ENCODE measurements around the gene KRTAP12-3. TPM values are rescaled to one million over a fixed set of nuclear protein-coding genes. Genes with fewer than 3 reads are reported as not detected.
"Not testable (repeated sequence)": the region's sequence is repeated elsewhere in the genome, so short reads cannot be mapped to it uniquely, and the experiment has no call there.

Gene KRTAP12-3
- polyA plus RNA-seq, 4 donors: not detected

- no peak for DNase-seq (ENCODE audit: low read depth in 4 of 4, low spot score in 3 of 4)
Measured at GRCh38 chr21:44649521-44650100, 8.1 kb upstream of the KRTAP12-3 start.

- no peak for DNase-seq (ENCODE audit: low read depth in 4 of 4, low spot score in 3 of 4)
Measured at GRCh38 chr21:44650265-44650972, 7.3 kb upstream of the KRTAP12-3 start.

DNA sequence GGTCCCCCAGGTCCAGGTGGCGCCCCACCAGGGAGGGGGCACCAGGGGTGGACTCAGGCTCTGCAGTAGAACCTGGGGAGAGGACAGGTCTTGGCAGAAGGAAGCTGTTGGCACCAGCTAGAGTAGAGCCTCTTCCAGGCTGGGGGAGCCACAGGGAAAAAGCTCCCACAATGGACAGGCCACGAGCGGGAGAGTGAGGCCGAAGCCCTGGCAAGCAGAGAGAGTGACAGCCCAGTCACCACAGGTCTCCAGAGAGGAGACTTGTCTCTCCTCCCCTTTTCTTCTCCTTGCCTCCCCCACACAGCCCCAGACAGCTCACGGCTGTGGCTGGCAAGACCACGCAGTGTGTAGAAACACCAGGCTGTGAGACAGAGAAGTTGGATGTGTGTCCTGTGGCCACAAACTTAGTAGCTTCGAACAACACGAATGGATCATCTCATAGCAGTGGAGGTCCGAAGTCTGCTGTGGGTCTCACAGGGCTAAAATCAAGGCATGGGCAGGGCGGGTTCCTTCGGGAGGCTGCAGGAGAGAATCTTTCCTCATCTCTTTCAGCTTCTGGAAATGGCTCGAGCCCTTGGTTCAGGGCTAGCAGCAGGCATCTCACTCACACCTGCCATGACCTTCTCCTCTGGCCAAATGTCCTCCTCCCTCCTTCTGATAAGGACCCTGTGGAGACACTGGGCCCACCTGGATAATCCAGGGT, 6.6 kb upstream of the KRTAP12-3 start:
- DNase-seq (ENCODE audit: low read depth in 4 of 4, low spot score in 3 of 4): no peak

DNA sequence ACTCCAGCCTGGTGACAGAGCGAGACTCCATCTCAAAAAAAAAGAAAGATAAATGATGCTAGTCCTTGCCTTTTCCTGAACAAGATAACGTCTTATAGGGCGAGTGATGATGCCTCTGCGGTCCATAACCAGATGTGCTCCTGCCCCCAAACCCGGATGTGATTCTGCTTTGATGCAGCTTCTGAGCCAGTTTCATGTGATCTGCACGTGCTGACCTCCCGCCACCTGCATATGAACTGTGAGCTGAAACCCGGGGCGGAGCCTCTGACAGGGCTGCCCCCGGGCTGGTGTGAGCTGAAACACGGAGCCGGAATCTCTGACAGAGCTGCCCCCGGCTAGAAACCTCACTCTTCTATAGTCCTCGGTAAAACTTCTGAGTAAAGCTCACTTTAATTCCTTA, 4.6 kb upstream of the KRTAP12-3 start:
- DNase-seq (ENCODE audit: low read depth in 4 of 4, low spot score in 3 of 4): no peak

DNA sequence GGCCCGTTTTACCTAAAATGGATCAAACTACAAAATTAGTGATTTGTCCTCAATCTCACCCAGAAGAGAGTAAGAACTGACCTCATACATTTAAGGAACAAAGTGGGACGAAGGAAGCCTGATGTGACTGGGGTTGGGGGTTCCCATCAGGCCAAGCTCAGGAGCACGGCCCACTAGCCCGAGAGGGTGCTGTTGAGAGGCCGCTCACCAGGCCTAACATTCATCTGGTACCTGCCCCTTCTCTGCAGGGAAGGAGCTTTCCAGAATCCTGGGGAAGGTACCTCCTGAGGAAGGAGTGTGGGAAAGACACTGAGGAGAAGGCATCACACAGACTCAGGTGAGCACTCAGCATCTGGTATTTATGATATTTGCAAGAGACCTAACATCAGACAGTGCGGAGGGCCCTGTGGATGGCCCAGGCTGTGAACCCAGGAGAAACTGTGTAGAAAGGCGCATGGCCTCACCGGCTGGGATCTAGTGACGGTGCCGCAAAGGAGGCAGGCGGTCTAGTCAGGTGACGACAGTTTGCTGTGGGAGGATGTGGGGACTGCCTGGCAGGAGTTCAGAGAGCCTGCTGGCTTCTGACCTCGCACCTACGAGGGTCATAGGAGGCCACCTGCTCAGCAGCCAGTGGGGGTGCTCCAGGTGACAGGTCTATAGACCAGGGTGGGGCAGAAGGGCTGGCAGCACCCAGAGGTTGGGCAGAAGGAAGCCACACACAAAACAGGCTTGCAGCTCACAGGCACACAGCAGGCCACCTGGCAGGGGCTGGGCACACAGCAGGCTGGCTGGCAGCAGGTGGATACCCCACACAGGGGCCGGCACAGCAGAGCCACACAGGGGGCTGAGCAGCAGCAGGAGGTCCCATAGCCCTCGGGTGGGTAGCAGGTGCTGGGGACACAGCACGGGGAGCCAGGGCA, 3.8 kb upstream of the KRTAP12-3 start:
- no peak for DNase-seq (ENCODE audit: low read depth in 4 of 4, low spot score in 3 of 4)

GRCh38 chr21:44654576-44655175, 3.1 kb upstream of the KRTAP12-3 start, which contains the start of gene KRTAP12-4:
TSS of gene KRTAP12-4 (minus strand) at chr21:44654659. CDS start at chr21:44654614, 45 bp downstream.
- DNase-seq (ENCODE audit: low read depth in 4 of 4, low spot score in 3 of 4): no peak

GRCh38 chr21:44656868-44657267, 864 bp upstream of the KRTAP12-3 start:
- no peak for DNase-seq (ENCODE audit: low read depth in 4 of 4, low spot score in 3 of 4)

- no peak for DNase-seq (ENCODE audit: low read depth in 4 of 4, low spot score in 3 of 4)
Measured at GRCh38 chr21:44658541-44658910, 794 bp downstream of the KRTAP12-3 start.

DNA sequence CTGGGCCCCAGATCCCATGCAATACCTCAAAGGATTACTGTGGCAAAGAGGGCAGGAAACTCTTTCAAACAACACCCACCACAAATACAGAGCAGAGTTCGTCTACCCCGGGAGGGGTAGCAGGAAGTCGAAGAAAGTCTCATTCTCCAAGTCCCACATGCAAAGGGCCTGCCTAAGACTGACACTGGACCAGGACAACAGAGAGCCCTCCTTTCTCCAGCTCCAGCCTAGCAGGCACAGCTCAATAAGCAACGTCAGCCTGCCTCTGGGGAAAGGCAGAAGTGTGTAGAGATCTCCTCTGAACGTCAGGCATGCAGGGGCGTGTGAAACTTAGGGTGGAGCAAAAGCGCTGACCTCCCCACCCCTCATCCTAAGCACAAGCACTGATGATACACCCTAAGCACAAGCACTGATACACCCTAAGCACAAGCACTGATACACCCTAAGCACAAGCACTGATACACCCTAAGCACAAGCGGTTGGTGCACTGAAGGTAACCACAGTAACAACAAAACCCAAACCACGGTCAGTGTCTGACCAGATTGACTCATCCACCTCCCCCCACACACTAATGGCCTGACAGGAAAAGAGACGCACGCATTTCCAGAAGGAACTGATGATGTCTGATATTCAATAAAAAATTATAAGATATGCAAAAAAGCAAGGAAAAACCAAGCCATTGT, 1.3 kb downstream of the KRTAP12-3 start:
- no peak for DNase-seq (ENCODE audit: low read depth in 4 of 4, low spot score in 3 of 4)

GRCh38 chr21:44661567-44661966, 3.8 kb downstream of the KRTAP12-3 start:
- not testable (repeated sequence) for DNase-seq (ENCODE audit: low read depth in 4 of 4, low spot score in 3 of 4)

- no peak for DNase-seq (ENCODE audit: low read depth in 4 of 4, low spot score in 3 of 4)
Measured at GRCh38 chr21:44664691-44665090, 7.0 kb downstream of the KRTAP12-3 start.

GRCh38 chr21:44666401-44667320, 8.9 kb downstream of the KRTAP12-3 start, which contains the start of gene KRTAP12-2:
TSS of gene KRTAP12-2 (minus strand) at chr21:44666927. CDS start at chr21:44666886, 41 bp downstream.
- no peak for DNase-seq (ENCODE audit: low read depth in 4 of 4, low spot score in 3 of 4)

DNA sequence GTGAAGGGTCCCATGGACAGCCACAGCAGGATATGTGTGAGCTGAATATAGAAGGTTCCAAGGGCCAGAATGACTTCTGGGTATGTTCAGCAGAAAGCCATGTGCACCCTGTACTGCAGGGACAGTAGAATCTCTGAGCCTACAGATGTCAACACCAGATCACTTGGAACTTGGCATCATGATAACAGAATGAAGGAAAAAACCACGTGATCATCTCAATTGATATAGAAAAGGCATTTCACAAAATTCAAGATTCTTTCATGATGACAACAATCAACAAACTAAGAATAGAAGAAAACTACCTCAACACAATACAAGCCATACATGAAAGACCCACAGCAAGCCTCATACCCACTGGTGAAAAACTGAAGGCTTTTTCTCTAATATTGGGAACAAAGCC, 9.9 kb downstream of the KRTAP12-3 start:
- DNase-seq (ENCODE audit: low read depth in 4 of 4, low spot score in 3 of 4): no peak

GRCh38 chr21:44670642-44671432, 13.1 kb downstream of the KRTAP12-3 start:
- DNase-seq (ENCODE audit: low read depth in 4 of 4, low spot score in 3 of 4): no peak

- no peak for DNase-seq (ENCODE audit: low read depth in 4 of 4, low spot score in 3 of 4)
Measured at GRCh38 chr21:44671911-44672310, 14.2 kb downstream of the KRTAP12-3 start.

DNA sequence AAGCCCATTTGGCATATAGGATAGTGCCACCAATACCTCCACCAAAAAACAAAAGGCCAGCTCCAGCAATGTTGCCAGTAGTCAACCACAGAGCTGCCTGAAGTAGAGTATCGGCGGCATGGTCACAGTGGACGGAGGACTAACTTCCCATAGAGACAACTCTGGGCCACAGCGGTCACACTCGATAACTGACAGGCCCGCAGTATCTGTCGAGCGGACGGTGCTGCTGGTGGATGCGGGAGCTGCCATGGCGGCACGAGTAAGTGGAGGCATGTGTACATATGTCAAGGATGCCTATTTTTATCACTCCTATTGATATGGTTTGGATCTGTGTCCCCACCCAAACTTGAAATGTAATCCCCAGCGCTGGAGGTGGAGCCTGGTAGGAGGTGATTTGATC, 20.1 kb downstream of the KRTAP12-3 start:
- no peak for DNase-seq (ENCODE audit: low read depth in 4 of 4, low spot score in 3 of 4)

GRCh38 chr21:44681152-44681551, 23.4 kb downstream of the KRTAP12-3 start:
- DNase-seq (ENCODE audit: low read depth in 4 of 4, low spot score in 3 of 4): no peak
